ENCODE data around the gene ZNF76.
"Not testable (repeated sequence)": the region's sequence is repeated elsewhere in the genome, so short reads cannot be mapped to it uniquely, and the experiment has no call there.

The ZNF76 gene

DNA sequence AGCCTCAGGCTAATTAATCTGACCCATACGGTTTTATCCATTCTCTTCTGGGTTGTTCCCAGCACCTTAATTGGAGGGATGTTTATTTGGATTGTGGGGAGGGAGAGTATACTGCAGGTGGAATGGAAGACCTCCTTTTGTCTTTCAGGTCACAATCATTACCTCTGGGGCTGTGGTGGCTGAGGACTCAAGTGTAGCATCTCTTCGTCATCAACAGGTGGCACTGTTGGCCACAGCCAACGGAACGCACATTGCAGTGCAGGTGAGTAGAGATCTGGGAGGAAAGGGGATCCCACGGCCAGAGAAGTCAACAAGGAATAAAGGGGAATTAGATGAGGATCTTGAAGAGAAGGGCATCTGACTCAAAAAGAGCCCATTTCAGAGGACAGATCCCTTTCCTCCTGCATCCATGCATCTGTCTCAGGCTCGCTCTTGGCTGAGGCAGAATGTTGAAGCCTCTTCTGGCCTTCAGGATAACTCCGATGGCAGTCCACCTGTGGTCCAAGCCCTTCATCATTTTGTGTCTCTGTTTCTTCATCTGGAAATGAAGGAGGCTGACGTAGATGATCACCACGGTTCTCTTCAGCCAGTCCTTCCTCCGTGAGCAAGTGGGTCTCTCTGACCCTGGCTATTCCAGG, 34.9 kb downstream of the ZNF76 start:
- no peak overlapping the region for H3K4me3 ChIP-seq (ENCODE audit: low read depth, low read length)

GRCh38 chr6:35295036-35295435, 35.5 kb downstream of the ZNF76 start:
- H3K4me3 ChIP-seq (ENCODE audit: low read depth, low read length): no peak overlapping the region
- no peak for DNase-seq (ENCODE audit: low read depth)

More for the DNA sequence above, 34.9 kb downstream of the ZNF76 start:
- DNase-seq (ENCODE audit: low read depth): no peak

DNA sequence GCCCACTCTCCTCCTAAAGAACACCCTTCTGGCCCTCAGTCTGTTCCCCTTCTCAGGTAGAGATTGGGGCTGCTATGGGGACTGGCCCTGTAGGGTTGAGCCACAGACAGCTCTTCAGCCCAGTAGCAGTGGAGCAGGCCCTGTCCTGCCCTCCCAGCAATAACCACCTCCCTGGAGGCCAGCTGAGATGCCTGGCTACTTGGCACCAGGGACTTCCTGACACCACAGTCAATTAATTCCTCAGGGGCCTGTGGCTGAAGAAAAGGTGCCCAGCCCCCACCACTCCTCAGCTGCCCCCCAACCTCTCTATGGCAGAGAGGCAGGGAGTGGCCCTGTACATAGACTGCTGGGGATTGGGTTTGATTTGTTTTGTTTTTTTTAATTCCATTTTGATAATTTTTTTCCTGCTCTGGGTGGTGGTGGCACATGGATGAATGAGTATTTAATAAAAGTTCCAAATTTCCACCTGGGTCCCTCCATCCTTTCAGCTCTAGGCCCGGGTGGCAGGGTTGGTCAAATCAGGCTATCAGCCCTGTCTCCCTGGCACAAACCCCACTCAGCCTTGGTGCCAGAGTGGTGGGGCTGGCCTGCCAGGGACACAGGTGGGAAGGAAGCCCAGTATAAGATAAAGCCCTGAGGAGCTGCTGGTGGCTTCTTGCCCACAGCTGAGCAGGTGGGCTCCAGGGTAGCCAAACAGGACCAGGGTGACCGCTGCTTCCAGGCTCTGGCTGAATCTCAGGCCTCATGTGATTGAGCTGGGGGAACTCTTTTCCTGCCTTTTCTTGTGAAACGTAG, 36.2 kb downstream of the ZNF76 start:
- no peak for DNase-seq (ENCODE audit: low read depth)

GRCh38 chr6:35296931-35297600, 37.5 kb downstream of the ZNF76 start:
- DNase-seq (ENCODE audit: low read depth): no peak
- H3K4me3 ChIP-seq (ENCODE audit: low read depth, low read length): peak overlapping the region; percentile 44

More for the DNA sequence above, 36.2 kb downstream of the ZNF76 start:
- no peak overlapping the region for H3K4me3 ChIP-seq (ENCODE audit: low read depth, low read length)

DNA sequence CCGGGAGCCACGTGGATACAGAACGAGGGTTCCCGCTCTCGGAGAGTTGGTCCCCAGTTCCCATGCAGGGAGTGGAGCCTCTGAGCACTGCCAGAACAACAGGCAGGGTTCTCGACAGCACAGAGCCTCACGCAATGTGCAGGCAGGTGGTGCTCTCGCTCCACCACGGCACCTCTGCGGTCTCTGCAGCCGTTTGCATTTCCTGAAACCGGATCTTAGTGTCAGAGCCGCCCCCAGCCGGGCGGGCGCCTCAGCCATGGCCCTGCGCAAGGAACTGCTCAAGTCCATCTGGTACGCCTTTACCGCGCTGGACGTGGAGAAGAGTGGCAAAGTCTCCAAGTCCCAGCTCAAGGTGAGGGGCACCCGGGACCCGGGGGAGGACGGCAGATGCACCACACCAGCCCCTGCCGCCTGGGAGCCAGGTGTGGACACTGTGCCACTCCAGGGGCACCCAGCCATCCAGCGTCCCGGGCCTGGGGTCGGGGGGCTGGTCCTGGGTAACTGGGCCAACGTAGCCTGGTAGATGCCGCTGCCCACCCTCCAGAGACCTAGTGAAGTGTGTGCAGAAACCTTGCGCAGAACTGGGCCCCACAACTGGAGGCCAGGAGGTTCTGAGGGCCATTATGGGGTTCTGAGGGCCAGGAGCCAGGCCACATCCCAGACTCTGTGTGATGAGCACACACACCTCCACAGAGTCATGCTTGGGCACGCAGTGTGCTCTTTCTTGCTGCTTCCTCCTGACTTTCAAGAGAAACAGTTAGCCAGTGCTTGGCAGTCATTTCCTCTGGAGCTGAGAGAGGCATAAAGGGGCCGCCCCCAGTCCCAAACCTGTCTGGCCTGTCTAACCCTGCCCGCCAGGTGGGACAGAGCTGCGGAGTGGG, 38.3 kb downstream of the ZNF76 start, which contains the start of gene DEF6:
Gene DEF6 (plus strand): TSS at position 218 of the 881 bp plus-strand sequence. CDS start 39 bp downstream, at position 257.
- DNase-seq (ENCODE audit: low read depth): peak; percentile 66
- peak within 1 kb of the TSS; percentile 44 for H3K4me3 ChIP-seq (ENCODE audit: low read depth, low read length)

DNA sequence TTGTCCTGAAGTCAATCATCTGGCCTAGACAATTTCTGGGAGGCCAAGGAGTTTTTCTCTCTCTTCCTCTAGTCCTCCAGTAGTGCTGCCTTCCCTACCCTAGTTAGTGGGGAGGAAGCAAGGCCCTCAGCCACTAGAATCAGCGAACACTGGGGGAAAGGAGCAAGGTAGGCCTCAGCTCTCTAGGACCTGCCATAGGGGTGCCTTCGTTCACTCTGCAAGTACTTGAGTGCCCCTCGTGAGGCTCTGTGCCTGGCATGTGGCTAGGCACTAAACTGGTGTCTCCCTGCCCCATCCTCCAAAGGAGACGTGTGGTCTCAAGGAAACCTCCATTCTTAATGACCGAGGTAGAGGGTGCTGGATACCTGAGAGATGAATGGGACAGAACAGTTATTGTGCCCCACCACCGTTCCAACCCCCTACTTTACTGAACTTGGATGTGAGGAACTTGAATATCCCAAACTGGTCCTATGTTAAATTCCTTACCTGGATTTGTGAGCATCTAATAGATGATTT, 39.1 kb downstream of the ZNF76 start:
- no peak for DNase-seq (ENCODE audit: low read depth)
- no peak overlapping the region for H3K4me3 ChIP-seq (ENCODE audit: low read depth, low read length)

DNA sequence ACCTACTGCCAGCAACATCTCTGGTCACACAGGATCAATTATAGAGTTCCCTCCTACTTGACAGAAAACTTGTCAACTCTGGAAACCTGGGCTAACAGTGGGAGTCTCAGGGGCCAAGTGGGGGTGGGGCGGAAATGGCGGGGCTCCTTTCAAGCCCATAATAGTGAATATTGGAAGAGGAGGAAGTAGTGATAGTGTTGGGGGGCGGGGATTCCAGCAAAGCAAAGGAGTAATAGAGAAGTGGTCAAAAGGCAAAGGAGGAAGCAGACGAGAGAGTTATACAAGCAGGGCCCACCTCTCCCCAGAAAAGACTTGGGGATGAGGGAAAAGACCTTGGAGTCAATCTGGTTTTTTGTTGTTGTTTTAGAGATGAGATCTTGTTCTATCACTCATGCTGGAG, 40.1 kb downstream of the ZNF76 start:
- no peak overlapping the region for H3K4me3 ChIP-seq (ENCODE audit: low read depth, low read length)
- DNase-seq (ENCODE audit: low read depth): no peak

DNA sequence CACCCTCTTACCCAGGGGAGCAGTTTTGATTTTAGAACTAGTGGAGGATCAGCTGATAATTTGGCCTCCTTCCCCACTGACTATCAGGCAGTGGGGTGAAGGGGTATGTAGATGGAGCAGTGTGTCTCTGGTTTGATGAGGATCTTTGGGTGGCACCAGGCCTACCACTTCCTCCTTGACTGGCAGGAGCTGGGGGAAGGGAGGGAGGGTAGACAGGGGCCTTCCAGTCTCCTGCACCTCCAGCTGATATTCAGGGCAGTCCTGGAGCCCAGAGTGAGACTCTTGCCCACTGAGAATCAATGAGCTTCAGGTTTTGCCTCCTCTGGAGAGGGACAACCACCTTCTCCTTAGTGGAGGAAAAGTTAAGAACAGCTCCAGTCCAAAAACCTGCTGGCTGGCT, 41.3 kb downstream of the ZNF76 start:
- no peak for DNase-seq (ENCODE audit: low read depth)
- no peak overlapping the region for H3K4me3 ChIP-seq (ENCODE audit: low read depth, low read length)

- no peak overlapping the region for H3K4me3 ChIP-seq (ENCODE audit: low read depth, low read length)
- no peak for DNase-seq (ENCODE audit: low read depth)
Observed at GRCh38 chr6:35302604-35303241, 43.2 kb downstream of the ZNF76 start.

DNA sequence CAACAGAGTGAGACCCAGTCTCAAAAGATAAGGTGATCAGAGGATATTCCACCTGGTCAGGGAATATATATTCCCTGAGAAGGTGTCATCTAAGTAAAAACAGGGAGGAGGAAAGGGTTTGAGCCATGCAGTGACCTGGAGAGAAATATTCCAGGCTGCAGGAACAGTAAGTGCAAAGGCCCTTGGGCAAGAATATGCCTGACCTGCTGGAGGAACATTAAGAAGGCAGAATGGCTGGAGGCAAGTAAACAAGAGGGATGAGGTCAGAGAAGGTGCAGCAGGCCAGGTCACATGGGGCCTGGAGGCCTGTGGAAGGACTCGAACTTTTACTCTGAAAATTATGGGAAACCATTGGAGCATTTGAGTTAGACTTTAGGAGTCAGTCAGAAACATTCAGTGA, 44.8 kb downstream of the ZNF76 start:
- H3K4me3 ChIP-seq (ENCODE audit: low read depth, low read length): no peak overlapping the region
- no peak for DNase-seq (ENCODE audit: low read depth)

GRCh38 chr6:35305117-35305516, 45.6 kb downstream of the ZNF76 start:
- H3K4me3 ChIP-seq (ENCODE audit: low read depth, low read length): no peak overlapping the region
- DNase-seq (ENCODE audit: low read depth): no peak

GRCh38 chr6:35307138-35307537, 47.6 kb downstream of the ZNF76 start:
- H3K4me3 ChIP-seq (ENCODE audit: low read depth, low read length); DNase-seq (ENCODE audit: low read depth): not testable (repeated sequence)

- DNase-seq (ENCODE audit: low read depth); H3K4me3 ChIP-seq (ENCODE audit: low read depth, low read length): not testable (repeated sequence)
Observed at GRCh38 chr6:35308543-35308942, 49.0 kb downstream of the ZNF76 start.

- no peak for DNase-seq (ENCODE audit: low read depth)
- H3K4me3 ChIP-seq (ENCODE audit: low read depth, low read length): no peak overlapping the region
Observed at GRCh38 chr6:35309611-35310264, 50.2 kb downstream of the ZNF76 start.

DNA sequence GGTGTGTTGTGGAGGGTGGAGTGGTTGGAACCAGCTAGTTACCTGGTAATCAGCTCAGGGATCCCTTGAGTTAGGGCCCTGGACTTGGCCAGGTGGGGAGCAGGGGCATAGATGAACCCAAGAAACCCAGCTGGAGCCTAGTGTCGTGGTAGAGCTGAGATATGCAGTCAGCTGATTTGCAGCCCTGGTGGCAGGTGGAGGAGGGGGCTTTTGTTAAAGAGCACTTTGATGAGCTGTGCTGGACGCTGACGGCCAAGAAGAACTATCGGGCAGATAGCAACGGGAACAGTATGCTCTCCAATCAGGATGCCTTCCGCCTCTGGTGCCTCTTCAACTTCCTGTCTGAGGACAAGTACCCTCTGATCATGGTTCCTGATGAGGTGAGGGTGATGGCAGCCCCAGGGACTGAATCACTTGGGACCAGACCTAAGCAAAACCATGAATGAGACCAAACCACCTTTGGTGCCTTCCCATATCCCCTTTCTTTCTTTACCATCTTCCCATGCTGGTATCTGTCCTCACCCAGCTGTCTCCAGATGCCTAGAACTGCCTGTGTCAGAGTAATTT, 50.8 kb downstream of the ZNF76 start:
- H3K4me3 ChIP-seq (ENCODE audit: low read depth, low read length): no peak overlapping the region
- no peak for DNase-seq (ENCODE audit: low read depth)

GRCh38 chr6:35311390-35312075, 52.0 kb downstream of the ZNF76 start:
- H3K4me3 ChIP-seq (ENCODE audit: low read depth, low read length): no peak overlapping the region
- no peak for DNase-seq (ENCODE audit: low read depth)

- no peak overlapping the region for H3K4me3 ChIP-seq (ENCODE audit: low read depth, low read length)
- no peak for DNase-seq (ENCODE audit: low read depth)
Observed at GRCh38 chr6:35312076-35312800, 52.7 kb downstream of the ZNF76 start.

Measured in skeletal muscle cell (primary cell).